ENCODE data around the gene TLR6. TPM values are rescaled to one million over a fixed set of nuclear protein-coding genes. Genes with fewer than 3 reads are reported as not detected.

TLR6 gene
- total and polyA plus RNA-seq, 8 donors = 0.07 to 3.9 (median 0.45) TPM

DNA sequence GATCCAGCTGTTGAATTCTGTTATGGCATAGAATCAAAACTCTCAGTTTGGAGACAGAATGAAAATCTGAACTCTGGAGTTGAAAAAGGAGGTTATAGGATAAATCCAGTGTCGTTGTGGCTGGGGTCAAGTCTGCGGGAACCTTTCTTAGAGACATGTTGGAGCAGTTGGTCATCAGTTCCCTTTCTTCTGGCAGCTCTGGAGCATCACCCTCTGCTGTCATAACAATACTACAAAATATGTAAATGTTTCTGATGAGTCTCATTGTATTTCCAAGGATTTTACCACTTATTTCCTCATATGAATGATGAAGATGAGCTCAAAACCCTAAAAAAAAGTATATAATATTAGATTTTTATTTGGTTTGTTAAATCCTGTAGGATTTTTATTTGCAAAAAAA, 81.3 kb downstream of the TLR6 start:
- ATAC-seq (no peak), FAIRE-seq (no peak), DNase-seq (no peak)
- Histone ChIP-seq H3K4me1 (no peaks in the 10 kb centered on the region), H3K27ac (no peak overlapping the region), H3K4me3 (no peak overlapping the region), H3K27me3 (no peaks in the 10 kb centered on the region), H3K36me3 (no peaks in the 10 kb centered on the region), H3K9me3 (no peaks in the 10 kb centered on the region)
- TF ChIP-seq, protein P1, sequence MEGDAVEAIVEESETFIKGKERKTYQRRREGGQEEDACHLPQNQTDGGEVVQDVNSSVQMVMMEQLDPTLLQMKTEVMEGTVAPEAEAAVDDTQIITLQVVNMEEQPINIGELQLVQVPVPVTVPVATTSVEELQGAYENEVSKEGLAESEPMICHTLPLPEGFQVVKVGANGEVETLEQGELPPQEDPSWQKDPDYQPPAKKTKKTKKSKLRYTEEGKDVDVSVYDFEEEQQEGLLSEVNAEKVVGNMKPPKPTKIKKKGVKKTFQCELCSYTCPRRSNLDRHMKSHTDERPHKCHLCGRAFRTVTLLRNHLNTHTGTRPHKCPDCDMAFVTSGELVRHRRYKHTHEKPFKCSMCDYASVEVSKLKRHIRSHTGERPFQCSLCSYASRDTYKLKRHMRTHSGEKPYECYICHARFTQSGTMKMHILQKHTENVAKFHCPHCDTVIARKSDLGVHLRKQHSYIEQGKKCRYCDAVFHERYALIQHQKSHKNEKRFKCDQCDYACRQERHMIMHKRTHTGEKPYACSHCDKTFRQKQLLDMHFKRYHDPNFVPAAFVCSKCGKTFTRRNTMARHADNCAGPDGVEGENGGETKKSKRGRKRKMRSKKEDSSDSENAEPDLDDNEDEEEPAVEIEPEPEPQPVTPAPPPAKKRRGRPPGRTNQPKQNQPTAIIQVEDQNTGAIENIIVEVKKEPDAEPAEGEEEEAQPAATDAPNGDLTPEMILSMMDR (IDR thresholded peaks at IDR 0.05) = no peak
- intact Hi-C loops (cut with DNase I) = no loop called here
- 92 to 94% methylated on average over 2 of the region's 2 CpGs for WGBS, 2 donors

DNA sequence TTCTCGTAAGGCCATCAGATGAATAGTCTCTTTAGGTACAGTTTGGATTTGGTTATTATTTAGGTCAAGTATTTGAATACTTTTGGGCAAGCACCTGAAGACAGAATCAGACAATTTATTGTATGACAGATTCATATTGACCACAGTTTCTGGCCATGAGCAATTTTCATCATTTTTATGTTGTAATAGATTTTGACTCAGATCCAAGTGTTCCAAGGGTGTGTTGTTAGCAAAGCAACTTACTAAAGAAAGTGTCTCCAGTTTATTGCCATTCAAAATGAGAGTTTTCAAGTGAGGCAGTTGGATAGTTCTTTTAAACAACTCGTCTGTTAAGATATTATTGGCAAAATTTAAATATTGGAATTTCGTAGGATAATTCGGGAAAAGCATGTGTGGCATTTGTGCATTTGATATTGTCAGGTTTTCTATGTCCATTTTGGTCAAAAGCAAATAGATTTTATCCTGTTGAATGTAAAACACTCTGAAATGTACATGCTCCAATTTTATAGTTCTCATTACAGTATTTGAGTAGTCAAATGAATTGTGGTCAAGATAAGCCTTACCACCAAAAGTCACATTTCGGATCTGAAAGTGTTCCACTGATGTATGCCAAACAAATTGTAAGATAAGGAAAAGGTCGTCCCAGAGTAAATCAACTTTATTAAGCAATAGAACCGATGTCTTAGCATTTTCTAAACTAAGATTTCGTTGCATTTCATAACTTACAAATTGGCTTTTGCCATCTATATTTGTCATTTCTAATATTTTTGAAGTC, 82.2 kb downstream of the TLR6 start:
- TF ChIP-seq, protein P1 (IDR thresholded peaks at IDR 0.05) = no peak
- H3K27me3 ChIP-seq = no peaks in the 10 kb centered on the region
- ATAC-seq (no peak), FAIRE-seq (no peak), DNase-seq (no peak)
- H3K36me3 ChIP-seq = no peaks in the 10 kb centered on the region
- H3K4me3 ChIP-seq = no peak overlapping the region
- no peaks in the 10 kb centered on the region for H3K9me3 ChIP-seq
- 71 to 72% methylated on average over 8 of the region's 8 CpGs for WGBS, 2 donors
- intact Hi-C loops (cut with DNase I) = no loop called here
- H3K27ac ChIP-seq = no peak overlapping the region
- no peaks in the 10 kb centered on the region for H3K4me1 ChIP-seq

Small RNAs within 50 kb of the gene (microRNA-seq; reads per million reads assigned to microRNA genes)
- gene MIR574 = 483 to 1,124 reads per million in 2 donors

Other genes with a start within 250 kb of the TLR6 start
- 10 to 100 TPM; 19.8 to 33.4 (median 28.6) TPM for gene KLF3, start 192.6 kb downstream of the TLR6 start, total RNA-seq
- gene KLF3, start 192.6 kb downstream of the TLR6 start, polyA plus RNA-seq = 10 to 100 TPM in 1 of 2 donors, 1 to 10 TPM in 1; 8.7 to 11.2 TPM
- 1 to 10 TPM in 1 of 6 donors, under 1 TPM in 4, not detected in 1; 0.04 to 1.2 (median 0.20) TPM for gene TLR10, start 73.8 kb downstream of the TLR6 start, total RNA-seq
- gene TLR10, start 73.8 kb downstream of the TLR6 start, polyA plus RNA-seq = under 1 TPM; 0.08 to 0.12 TPM
- gene TLR1, start 52.0 kb downstream of the TLR6 start, total RNA-seq = 10 to 100 TPM in 2 of 6 donors, 1 to 10 TPM in 4; 3.7 to 25.3 (median 7.4) TPM
- gene TLR1, start 52.0 kb downstream of the TLR6 start, polyA plus RNA-seq = 1 to 10 TPM; 1.3 to 1.4 TPM
- 10 to 100 TPM; 18.0 to 42.8 (median 21.9) TPM for gene FAM114A1, start 11.0 kb upstream of the TLR6 start, total RNA-seq
- 1 to 10 TPM; 8.0 to 8.2 TPM for gene FAM114A1, start 11.0 kb upstream of the TLR6 start, polyA plus RNA-seq
- 1 to 10 TPM in 1 of 6 donors, under 1 TPM in 5; 0.08 to 1.8 (median 0.53) TPM for gene TMEM156, start 175.6 kb upstream of the TLR6 start, total RNA-seq
- under 1 TPM; 0.49 to 0.57 TPM for gene TMEM156, start 175.6 kb upstream of the TLR6 start, polyA plus RNA-seq
- gene KLHL5, start 205.4 kb upstream of the TLR6 start, total RNA-seq = 10 to 100 TPM in 3 of 6 donors, 1 to 10 TPM in 3; 8.1 to 34.6 (median 10.1) TPM
- gene KLHL5, start 205.4 kb upstream of the TLR6 start, polyA plus RNA-seq = 1 to 10 TPM; 5.3 to 7.2 TPM

Measured in pancreas (tissue), 10 donors.